ENCODE measurements around the gene NUP93.

GRCh38 chr16:56783344-56783743 lies 53.4 kb downstream of the NUP93 start:
- TF ChIP-seq POLR2A (IDR thresholded peaks at IDR 0.05) (no peak), CTCF (IDR thresholded peaks at IDR 0.05) (no peak)
